Vagina (tissue), 2 donors: ENCODE data around the gene SYNE4. TPM values are rescaled to one million over a fixed set of nuclear protein-coding genes. Genes with fewer than 3 reads are reported as not detected.
A peak's percentile ranks its signal among the peaks of the same experiment; 100 is the strongest.

ENCODE experiments used
- DNase-seq, 2 donors: peaks; one replicate each; pipeline ENCODE4 v3.0.0-alpha.2; 2017; ENCODE audit errors: extremely low spot score in 2 of 2
- H3K27ac ChIP-seq: fragments of 200-600 bp; sonication (generic); one replicate; pipeline ENCODE4 v1.5.1; 2019
- H3K27me3 ChIP-seq: fragments of 200-600 bp; sonication (generic); one replicate; pipeline ENCODE4 v1.5.1; 2019
- H3K36me3 ChIP-seq, 2 donors: fragments of 200-600 bp; sonication (generic); one replicate each; pipeline ENCODE4 v1.5.1; 2017 to 2019
- H3K4me1 ChIP-seq: fragments of 200-600 bp; sonication (generic); one replicate; pipeline ENCODE4 v1.5.1; 2019
- H3K4me3 ChIP-seq, 2 donors: fragments of 200-600 bp; sonication (generic); 1 replicate in 1 of 2; 2 replicates in 1 of 2; pipeline ENCODE4 v1.5.1; 2016 to 2019
- H3K9me3 ChIP-seq: fragments of 200-600 bp; sonication (generic); one replicate; pipeline ENCODE4 v1.5.1; 2019
- CTCF ChIP-seq, 3 experiments: fragments of 450-650 bp in 2 of 3; fragments of 200-600 bp in 1 of 3; sonication (generic) in 1 of 3; IDR thresholded peaks; one replicate each; pipeline ENCODE4 v1.5.1; 2017 to 2019; ENCODE audit warnings: antibody characterized with exemption in 3 of 3, mild to moderate bottlenecking in 2 of 3, moderate library complexity in 2 of 3
- POLR2A ChIP-seq, 2 donors: fragments of 450-650 bp; IDR thresholded peaks; one replicate each; pipeline ENCODE4 v1.6.1; 2017; ENCODE audit warnings: antibody characterized with exemption in 2 of 2, mild to moderate bottlenecking in 2 of 2, moderate library complexity in 2 of 2
- POLR2AphosphoS5 ChIP-seq, 2 donors: sonication (generic); formaldehyde crosslinking; IDR thresholded peaks; one replicate each; pipeline ENCODE4 v1.9.0; 2017; ENCODE audit warnings: antibody characterized with exemption in 2 of 2, mild to moderate bottlenecking in 2 of 2, low read depth in 1 of 2; ENCODE audit not compliant: insufficient read depth in 1 of 2
- intact Hi-C: fragments of 100-400 bp; cut with DNase I; formaldehyde crosslinking; loops from one replicate; pipeline ENCODE4 v1.15.1; 2023
- total RNA-seq: library from RNA; depleted of rRNA; stranded (reverse); fragments of >200 nt; gene quantifications from one replicate; pipeline ENCODE4 v1.2.3, GENCODE V29; 2016

The SYNE4 gene
- total RNA-seq, 1 donor from 2014 or later: 2.0 TPM

- DNase-seq: no peak
Observed at GRCh38 chr19:36001605-36002004, 7.0 kb downstream of the SYNE4 start.

GRCh38 chr19:35996777-35997176 lies 11.8 kb downstream of the SYNE4 start:
- no peak for TF ChIP-seq POLR2A (IDR thresholded peaks at IDR 0.05)
- TF ChIP-seq POLR2AphosphoS5 (IDR thresholded peaks at IDR 0.05; ENCODE audit: insufficient read depth in 1 of 2, low read depth in 1 of 2): no peak
- no peak for TF ChIP-seq CTCF (IDR thresholded peaks at IDR 0.05)
- intact Hi-C loops: loop anchor here (5.0 kb wide), 1 partner anchor 56 kb away; the partner anchor contains the start of genes THAP8 and WDR62
- Histone ChIP-seq H3K27ac (peak overlapping the region; percentile 83), H3K4me3 (no peak overlapping the region), H3K4me1 (peaks cover 51% of the 10 kb centered on the region), H3K9me3 (no peaks in the 10 kb centered on the region), H3K27me3 (no peaks in the 10 kb centered on the region), H3K36me3 (peaks cover 0 to 6% of the 10 kb centered on the region in 2 donors)
- DNase-seq: no peak

More at GRCh38 chr19:36001605-36002004, 7.0 kb downstream of the SYNE4 start:
- intact Hi-C loops: no loop called here
- Histone ChIP-seq H3K4me3 (no peak overlapping the region), H3K27me3 (no peaks in the 10 kb centered on the region), H3K4me1 (peaks cover 25% of the 10 kb centered on the region), H3K27ac (no peak overlapping the region), H3K9me3 (no peaks in the 10 kb centered on the region), H3K36me3 (peaks cover 0 to 11% of the 10 kb centered on the region in 2 donors)
- TF ChIP-seq POLR2AphosphoS5 (IDR thresholded peaks at IDR 0.05; ENCODE audit: insufficient read depth in 1 of 2, low read depth in 1 of 2): no peak
- TF ChIP-seq POLR2A (IDR thresholded peaks at IDR 0.05): no peak
- TF ChIP-seq CTCF (IDR thresholded peaks at IDR 0.05): no peak

DNA sequence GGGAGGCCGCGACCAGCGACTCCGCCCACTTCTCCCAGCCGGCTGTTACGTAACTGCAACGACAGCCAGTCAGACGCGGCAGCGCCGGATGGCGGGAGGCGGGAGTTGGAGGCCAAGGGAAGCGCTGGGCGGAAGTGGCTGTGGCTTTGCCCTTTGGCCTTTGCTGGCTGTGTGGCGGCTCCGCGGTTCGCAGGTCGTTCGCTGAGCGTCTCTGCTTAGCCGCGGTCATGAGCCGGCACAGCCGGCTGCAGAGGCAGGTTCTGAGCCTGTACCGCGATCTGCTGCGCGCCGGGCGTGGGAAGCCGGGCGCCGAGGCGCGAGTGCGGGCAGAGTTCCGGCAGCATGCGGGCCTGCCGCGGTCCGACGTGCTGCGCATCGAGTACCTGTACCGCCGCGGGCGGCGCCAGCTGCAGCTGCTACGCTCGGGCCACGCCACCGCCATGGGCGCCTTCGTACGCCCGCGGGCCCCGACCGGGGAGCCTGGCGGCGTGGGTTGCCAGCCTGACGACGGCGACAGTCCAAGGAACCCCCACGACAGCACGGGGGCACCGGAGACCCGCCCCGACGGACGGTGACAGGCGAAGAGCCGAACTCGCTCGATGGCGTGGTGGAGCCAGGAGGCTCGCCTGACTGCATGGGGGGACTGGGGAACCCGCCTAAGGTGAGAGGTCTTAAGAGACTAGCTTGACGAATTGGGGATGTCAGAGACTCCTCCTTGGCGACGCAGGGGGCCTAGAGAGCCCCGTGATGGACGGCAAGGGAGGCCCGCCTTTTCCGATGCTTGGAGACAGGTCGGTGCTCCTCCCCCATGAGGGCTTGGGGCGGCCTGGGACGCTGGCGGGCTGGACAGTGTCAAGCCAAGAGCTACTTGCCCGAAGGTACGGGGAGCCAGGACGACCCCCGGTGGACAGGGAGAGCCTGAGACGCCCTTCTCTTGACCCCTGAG lies 13.3 kb downstream of the SYNE4 start, which contains the start of gene SDHAF1:
SDHAF1 (plus strand) TSS at position 141 of the 946 bp plus-strand sequence; CDS start at position 228, 87 bp downstream.
- peak within 1 kb of the TSS; percentile 70 to 88 for H3K4me3 ChIP-seq
- no peaks in the 10 kb centered on the region for H3K9me3 ChIP-seq
- DNase-seq: peak in 1 of 2 donors; percentile 94
- peaks cover 0 to 6% of the 10 kb centered on the region in 2 donors for H3K36me3 ChIP-seq
- intact Hi-C loops: loop anchor here (5.0 kb wide), 1 partner anchor 57 kb away; the partner anchor contains the start of genes THAP8 and WDR62
- no peaks in the 10 kb centered on the region for H3K27me3 ChIP-seq
- TF ChIP-seq CTCF (IDR thresholded peaks at IDR 0.05): no peak
- peak in 1 of 2 donors; percentile 55 for TF ChIP-seq POLR2A (IDR thresholded peaks at IDR 0.05)
- peak; percentile 92 to 94 for TF ChIP-seq POLR2AphosphoS5 (IDR thresholded peaks at IDR 0.05; ENCODE audit: insufficient read depth in 1 of 2, low read depth in 1 of 2)
- peak within 1 kb of the TSS; percentile 83 for H3K27ac ChIP-seq
- H3K4me1 ChIP-seq: peaks cover 51% of the 10 kb centered on the region

DNA sequence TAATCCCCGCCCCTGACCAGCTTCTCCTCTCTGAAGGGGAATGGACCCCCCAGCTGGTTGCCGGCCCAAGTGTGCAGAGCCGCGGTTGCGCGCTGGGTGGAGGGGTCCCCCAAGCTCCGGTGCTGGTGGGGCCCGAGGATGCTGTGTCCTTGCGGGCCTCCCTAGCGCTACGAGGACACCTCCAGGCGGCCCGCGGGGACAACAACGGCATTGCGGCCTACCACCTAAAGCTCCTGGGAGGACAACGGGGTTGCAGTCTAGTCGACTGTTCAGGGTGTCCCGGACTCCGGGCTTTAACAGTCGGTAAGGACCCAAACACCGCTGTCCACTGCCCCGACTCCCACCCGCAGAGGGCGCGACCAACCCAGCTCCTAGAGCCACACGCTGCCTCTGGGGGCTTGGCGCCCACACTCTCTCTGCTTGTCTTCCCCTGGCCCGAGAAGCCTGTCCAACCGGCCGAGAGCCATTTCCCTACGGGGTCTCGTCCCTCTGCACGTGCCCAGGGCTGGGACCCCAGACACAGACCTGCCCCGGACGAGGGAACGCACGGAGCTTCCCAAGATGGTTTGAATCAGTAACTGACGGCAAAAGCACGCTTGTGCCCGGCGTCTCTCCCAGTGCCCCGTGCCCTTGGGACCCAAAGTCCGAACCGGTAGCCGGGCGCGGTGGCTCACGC lies 14.6 kb downstream of the SYNE4 start:
- H3K27me3 ChIP-seq: no peaks in the 10 kb centered on the region
- H3K9me3 ChIP-seq: no peaks in the 10 kb centered on the region
- peaks cover 0 to 6% of the 10 kb centered on the region in 2 donors for H3K36me3 ChIP-seq
- no peak for DNase-seq
- peak overlapping the region; percentile 70 to 88 for H3K4me3 ChIP-seq
- TF ChIP-seq CTCF (IDR thresholded peaks at IDR 0.05): no peak
- TF ChIP-seq POLR2A (IDR thresholded peaks at IDR 0.05): no peak
- TF ChIP-seq POLR2AphosphoS5 (IDR thresholded peaks at IDR 0.05; ENCODE audit: insufficient read depth in 1 of 2, low read depth in 1 of 2): no peak
- peaks cover 42% of the 10 kb centered on the region for H3K4me1 ChIP-seq
- peak overlapping the region; percentile 83 for H3K27ac ChIP-seq
- intact Hi-C loops: no loop called here
